ENCODE measurements around the gene PCDH18.

Gene PCDH18, protein sequence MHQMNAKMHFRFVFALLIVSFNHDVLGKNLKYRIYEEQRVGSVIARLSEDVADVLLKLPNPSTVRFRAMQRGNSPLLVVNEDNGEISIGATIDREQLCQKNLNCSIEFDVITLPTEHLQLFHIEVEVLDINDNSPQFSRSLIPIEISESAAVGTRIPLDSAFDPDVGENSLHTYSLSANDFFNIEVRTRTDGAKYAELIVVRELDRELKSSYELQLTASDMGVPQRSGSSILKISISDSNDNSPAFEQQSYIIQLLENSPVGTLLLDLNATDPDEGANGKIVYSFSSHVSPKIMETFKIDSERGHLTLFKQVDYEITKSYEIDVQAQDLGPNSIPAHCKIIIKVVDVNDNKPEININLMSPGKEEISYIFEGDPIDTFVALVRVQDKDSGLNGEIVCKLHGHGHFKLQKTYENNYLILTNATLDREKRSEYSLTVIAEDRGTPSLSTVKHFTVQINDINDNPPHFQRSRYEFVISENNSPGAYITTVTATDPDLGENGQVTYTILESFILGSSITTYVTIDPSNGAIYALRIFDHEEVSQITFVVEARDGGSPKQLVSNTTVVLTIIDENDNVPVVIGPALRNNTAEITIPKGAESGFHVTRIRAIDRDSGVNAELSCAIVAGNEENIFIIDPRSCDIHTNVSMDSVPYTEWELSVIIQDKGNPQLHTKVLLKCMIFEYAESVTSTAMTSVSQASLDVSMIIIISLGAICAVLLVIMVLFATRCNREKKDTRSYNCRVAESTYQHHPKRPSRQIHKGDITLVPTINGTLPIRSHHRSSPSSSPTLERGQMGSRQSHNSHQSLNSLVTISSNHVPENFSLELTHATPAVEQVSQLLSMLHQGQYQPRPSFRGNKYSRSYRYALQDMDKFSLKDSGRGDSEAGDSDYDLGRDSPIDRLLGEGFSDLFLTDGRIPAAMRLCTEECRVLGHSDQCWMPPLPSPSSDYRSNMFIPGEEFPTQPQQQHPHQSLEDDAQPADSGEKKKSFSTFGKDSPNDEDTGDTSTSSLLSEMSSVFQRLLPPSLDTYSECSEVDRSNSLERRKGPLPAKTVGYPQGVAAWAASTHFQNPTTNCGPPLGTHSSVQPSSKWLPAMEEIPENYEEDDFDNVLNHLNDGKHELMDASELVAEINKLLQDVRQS

DNA sequence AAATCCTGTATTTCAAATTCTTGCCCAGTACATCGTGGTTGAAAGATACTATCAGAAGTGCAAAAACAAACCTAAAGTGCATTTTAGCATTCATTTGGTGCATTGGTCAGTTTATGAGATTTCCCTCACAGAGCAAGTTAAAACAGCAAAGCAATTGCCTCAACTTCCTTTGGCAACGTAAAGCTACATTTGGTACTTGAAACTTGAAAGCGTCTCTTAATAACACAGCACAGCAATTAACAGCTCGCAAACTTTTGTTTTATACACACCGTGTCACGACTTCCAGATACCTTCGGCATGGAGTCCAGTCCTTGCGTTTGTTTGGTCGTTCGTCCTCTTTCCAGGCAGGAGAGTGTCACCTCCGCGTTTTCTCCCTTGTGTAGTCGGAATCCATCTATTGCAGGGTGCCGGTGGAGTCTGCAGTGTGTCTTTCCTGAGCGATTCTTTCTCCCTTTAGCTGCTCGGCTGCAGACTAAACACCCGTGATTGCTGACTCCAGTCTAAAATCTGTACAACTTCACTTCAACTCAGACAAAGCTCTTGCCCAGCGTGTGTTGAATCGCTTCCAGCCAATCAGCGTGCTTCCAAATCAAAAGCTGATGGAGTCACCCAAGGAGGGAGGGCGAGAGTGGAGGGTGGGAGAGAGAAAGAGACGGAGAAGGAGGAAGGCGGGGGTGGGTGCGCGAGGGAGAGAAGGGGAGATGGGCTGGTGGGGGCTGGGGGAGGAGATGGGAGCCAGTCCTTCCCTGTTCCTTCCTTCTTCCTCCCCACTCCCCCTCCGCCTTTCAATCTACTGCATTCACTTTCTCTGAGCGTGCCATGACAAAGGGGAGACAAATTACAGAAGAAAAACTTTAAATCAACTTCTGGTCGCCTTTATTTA lies at the start of gene PCDH18:
Gene PCDH18 (minus strand): TSS at position 509 of the 883 bp plus-strand sequence. CDS start 406 bp downstream, at position 103.
- Mint-ChIP-seq H3K4me1 (peaks cover 6% of the 10 kb centered on the region), H3K36me3 (no peaks in the 10 kb centered on the region), H3K9me3 (no peaks in the 10 kb centered on the region), H3K27me3 (no peaks in the 10 kb centered on the region), H3K4me3 (no peak within 1 kb of the TSS), H3K27ac (no peak within 1 kb of the TSS)
- CTCF ChIA-PET, result no interaction called here
- peak; percentile 45 for DNase-seq

DNA sequence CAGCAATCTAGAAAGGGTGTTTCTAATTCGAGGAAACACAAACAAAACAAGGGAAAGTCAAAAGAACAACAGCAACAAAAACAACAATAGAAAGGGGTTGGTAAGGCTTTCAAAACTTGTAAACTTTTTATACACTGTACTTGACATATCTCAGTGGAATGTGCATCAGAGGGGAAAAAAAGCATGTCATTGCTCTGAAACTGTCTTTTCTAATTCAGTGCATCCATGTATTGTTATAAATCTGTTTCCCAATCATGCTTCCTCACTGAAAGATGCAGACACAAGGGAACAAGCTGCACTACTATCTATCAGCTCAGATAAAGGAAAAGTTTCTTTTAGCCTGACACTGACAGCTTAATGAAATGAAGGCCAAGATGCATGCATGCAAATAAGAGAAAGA lies 44.2 kb upstream of the PCDH18 start:
- Mint-ChIP-seq H3K27ac (no peak overlapping the region), H3K4me3 (no peak overlapping the region), H3K36me3 (no peaks in the 10 kb centered on the region), H3K9me3 (peaks cover 4% of the 10 kb centered on the region), H3K27me3 (no peaks in the 10 kb centered on the region), H3K4me1 (no peaks in the 10 kb centered on the region)
- CTCF ChIA-PET, result no interaction called here
- DNase-seq, result no peak

DNA sequence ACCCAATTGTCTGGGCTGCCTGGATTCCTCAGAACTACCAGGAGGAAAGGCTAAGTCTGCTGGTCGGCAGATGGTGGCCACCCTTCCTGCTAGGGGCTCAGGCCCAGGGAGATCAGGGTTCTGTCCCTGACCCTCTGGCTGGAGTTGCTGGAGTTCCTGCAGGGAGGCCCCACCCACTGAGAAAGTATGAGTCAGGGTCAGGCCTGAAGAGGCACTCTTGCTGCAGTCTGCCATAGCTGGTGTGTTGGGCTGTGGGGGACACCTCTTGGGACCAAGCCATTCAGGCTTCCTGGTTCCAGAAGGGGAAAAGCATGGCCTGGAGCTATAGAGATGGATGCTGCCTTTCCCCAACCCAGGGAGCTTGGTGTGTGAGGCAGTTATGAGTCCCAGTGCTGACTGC lies 40.4 kb upstream of the PCDH18 start:
- no peak for DNase-seq
- CTCF ChIA-PET, result no interaction called here
- Mint-ChIP-seq H3K36me3 (no peaks in the 10 kb centered on the region), H3K4me1 (no peaks in the 10 kb centered on the region), H3K9me3 (peaks cover 4% of the 10 kb centered on the region), H3K27ac (no peak overlapping the region), H3K27me3 (no peaks in the 10 kb centered on the region), H3K4me3 (no peak overlapping the region)

DNA sequence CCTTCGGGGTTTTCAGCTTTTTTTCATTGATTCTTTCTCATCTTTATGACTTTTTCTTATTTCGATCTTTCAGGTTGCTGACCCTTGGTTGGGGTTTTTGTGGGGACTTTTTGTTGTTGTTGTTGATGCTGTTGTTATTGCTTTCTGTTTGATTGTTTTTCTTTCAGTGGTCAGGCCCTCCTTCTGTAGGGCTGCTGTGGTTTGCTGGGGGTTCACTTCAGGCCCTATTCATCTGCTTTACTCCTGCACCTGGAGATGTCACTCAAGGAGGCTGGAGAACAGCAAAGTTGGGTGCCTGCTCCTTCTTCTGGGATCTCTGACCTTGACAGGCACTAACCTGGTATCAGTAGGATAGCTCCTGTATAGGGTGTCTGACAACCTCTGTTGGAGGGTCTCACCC lies 39.9 kb upstream of the PCDH18 start:
- DNase-seq, result no peak
- Mint-ChIP-seq H3K36me3 (no peaks in the 10 kb centered on the region), H3K4me3 (no peak overlapping the region), H3K9me3 (peaks cover 4% of the 10 kb centered on the region), H3K4me1 (no peaks in the 10 kb centered on the region), H3K27ac (no peak overlapping the region), H3K27me3 (no peaks in the 10 kb centered on the region)
- CTCF ChIA-PET, result no interaction called here

DNA sequence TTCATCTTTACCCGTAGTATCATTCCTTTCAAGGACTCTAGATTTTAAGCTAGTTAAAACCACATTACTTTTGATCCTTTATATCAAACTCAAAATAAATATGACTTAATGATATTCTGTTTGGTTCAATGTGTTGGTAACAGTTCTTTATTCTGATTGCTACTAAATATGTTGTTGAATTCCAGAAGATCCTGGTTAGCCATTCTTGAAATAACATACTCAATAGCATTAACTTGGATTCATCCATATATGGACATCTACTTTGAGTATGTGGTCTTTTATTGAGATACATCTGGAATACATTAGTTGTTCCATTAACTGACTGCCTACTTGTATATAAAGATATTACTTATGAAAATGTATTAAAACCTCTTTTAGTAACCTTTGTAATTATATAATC lies 27.5 kb upstream of the PCDH18 start:
- H3K4me1 Mint-ChIP-seq, result no peaks in the 10 kb centered on the region
- H3K27me3 Mint-ChIP-seq, result no peaks in the 10 kb centered on the region
- H3K27ac Mint-ChIP-seq, result no peak overlapping the region
- CTCF ChIA-PET, result no interaction called here
- DNase-seq, result no peak
- H3K4me3 Mint-ChIP-seq, result no peak overlapping the region
- no peaks in the 10 kb centered on the region for H3K9me3 Mint-ChIP-seq
- no peaks in the 10 kb centered on the region for H3K36me3 Mint-ChIP-seq

DNA sequence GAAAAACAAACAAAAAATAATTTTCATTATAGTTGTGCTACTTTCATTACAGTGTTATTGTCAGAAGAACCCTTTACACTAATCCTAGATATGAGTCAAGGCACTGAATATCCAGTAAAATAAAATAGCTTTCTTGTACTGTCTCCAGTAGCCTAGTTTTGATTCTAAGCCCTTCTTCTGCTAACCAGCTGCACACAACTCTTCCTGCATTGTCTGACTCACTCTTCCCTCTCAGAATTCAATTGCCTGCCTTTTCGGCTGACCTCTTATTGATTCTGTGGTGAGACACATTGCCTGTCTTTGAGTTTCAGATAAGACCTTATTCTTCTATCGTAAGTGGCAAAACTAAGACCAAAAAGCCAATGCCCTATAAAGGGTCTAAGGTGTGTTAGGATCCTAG lies 26.7 kb upstream of the PCDH18 start:
- DNase-seq, result no peak
- no peak overlapping the region for H3K4me3 Mint-ChIP-seq
- no peaks in the 10 kb centered on the region for H3K9me3 Mint-ChIP-seq
- peak overlapping the region; percentile 33 for H3K27ac Mint-ChIP-seq
- H3K36me3 Mint-ChIP-seq, result no peaks in the 10 kb centered on the region
- H3K4me1 Mint-ChIP-seq, result no peaks in the 10 kb centered on the region
- H3K27me3 Mint-ChIP-seq, result no peaks in the 10 kb centered on the region
- CTCF ChIA-PET, result no interaction called here

DNA sequence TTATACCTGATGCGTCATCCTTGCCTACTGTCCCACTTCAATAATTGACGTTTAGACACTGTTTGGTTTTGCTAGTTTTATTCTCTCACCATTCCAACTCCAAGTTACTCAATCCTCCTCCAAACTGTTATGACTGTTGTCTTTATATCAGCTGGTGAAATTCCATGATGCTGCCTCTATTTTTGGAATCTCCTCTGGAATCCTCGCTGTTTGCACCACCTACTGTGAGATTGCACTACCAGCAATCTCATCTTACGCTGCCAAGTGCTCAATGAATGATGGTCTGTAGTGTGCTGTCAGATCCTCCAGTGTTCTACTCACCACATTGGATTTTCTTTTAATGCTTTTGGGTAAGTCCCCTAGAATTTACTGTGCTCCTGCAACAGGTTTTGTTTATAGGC lies 13.2 kb upstream of the PCDH18 start:
- Mint-ChIP-seq H3K27me3 (no peaks in the 10 kb centered on the region), H3K4me3 (no peak overlapping the region), H3K9me3 (no peaks in the 10 kb centered on the region), H3K27ac (no peak overlapping the region), H3K4me1 (no peaks in the 10 kb centered on the region), H3K36me3 (no peaks in the 10 kb centered on the region)
- CTCF ChIA-PET, result no interaction called here
- no peak for DNase-seq

DNA sequence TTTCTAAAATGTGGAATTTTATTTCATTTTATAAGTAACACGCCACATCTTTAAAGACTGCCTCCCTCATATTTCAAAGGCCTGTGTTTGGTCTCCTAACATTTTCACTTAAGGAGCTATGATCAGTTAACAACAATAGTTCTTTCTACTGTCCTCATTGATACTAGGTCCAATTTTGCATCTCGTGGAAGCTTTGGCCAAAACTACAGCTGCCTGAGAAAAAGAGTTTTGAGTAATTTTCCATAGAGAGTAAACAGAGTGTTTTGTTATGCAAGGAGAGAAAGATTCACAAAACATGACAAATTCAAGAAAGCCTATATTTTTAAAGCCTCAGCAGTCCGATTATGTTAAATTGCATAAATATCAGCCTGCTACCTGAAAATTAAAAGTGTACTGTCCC lies 11.4 kb upstream of the PCDH18 start:
- CTCF ChIA-PET, result no interaction called here
- Mint-ChIP-seq H3K4me3 (no peak overlapping the region), H3K27ac (no peak overlapping the region), H3K4me1 (no peaks in the 10 kb centered on the region), H3K9me3 (no peaks in the 10 kb centered on the region), H3K27me3 (no peaks in the 10 kb centered on the region), H3K36me3 (no peaks in the 10 kb centered on the region)
- DNase-seq, result no peak

DNA sequence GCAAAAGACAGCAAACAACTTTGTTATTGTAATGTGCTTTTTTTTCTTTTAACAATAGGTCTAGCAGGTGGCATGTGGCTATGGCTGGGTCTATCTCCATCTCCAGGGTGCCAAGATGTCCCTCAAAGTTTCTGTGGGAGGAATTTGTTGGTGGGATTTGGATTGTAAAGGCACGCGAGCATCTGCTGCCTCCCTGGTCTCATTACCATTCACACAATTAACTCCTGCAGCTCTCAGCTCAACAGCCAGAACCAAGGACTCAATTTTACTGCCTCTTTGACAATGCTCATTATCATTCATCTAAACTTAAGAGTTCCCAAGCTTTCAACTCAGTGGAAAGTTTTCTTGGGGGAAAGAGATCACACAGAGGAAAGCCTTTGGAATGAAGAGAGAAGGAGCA lies 10.9 kb upstream of the PCDH18 start:
- CTCF ChIA-PET, result no interaction called here

DNA sequence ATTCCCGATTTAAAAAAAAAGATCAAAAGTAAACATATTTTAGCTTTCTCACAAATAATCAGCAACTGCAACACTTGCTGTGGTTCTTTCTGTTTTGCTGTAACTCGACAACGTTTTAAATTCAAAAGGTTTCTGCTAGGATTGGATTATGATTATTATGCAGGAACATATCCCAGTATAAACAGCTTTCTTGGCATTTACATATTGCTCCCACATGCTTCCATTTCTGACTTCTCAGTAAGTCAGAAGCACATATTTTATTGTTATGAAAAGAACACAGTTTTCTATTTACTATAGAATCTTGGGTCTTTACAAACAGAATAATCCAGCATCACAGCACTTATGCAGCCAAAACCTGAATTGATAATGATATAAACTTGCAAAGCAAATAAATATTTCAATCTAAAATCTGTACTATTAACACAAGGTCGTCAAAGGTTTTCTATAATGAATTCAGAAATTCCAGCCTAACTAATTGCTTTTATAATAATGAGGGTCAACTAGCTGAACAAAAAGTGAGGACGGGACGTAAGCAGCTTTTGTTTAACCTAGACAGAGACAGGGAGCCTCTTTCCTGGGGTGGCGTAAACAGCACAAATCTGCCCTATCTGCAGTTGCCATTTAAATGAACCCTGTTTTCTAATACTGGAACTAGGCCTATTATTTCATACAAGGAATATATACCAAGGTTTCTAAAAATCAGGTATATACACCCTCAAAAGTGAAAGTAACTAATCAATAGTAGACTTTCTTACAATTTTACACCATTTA lies 9.8 kb upstream of the PCDH18 start:
- no peaks in the 10 kb centered on the region for H3K4me1 Mint-ChIP-seq
- CTCF ChIA-PET, result no interaction called here
- H3K27ac Mint-ChIP-seq, result no peak overlapping the region
- no peaks in the 10 kb centered on the region for H3K9me3 Mint-ChIP-seq
- DNase-seq, result no peak
- H3K4me3 Mint-ChIP-seq, result no peak overlapping the region
- no peaks in the 10 kb centered on the region for H3K36me3 Mint-ChIP-seq
- H3K27me3 Mint-ChIP-seq, result no peaks in the 10 kb centered on the region

More for the DNA sequence above, 10.9 kb upstream of the PCDH18 start:
- H3K36me3 Mint-ChIP-seq, result no peaks in the 10 kb centered on the region
- no peaks in the 10 kb centered on the region for H3K9me3 Mint-ChIP-seq
- H3K4me3 Mint-ChIP-seq, result no peak overlapping the region
- DNase-seq, result no peak
- no peaks in the 10 kb centered on the region for H3K4me1 Mint-ChIP-seq
- no peaks in the 10 kb centered on the region for H3K27me3 Mint-ChIP-seq
- no peak overlapping the region for H3K27ac Mint-ChIP-seq

DNA sequence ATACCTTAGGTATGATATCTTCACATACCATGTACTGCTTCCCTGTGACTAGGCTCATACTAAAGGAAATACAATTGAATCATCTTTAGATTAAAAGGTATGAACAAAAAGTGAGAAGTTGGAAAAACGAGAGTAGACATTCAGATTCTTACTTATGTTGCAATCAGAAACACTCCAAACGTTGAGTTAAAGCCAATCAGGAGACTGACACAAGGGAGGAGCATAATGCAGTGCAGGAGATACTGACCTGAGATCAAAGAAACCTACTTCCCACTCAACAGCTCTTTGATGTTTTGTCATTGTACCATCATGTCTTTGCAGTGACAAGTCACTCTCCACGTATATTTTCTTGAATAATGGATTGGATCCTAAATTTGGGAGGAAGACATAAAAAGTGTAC lies 8.9 kb upstream of the PCDH18 start:
- CTCF ChIA-PET, result no interaction called here
- no peaks in the 10 kb centered on the region for H3K4me1 Mint-ChIP-seq
- DNase-seq, result no peak
- H3K4me3 Mint-ChIP-seq, result no peak overlapping the region
- H3K27me3 Mint-ChIP-seq, result no peaks in the 10 kb centered on the region
- H3K9me3 Mint-ChIP-seq, result no peaks in the 10 kb centered on the region
- H3K27ac Mint-ChIP-seq, result no peak overlapping the region
- no peaks in the 10 kb centered on the region for H3K36me3 Mint-ChIP-seq

DNA sequence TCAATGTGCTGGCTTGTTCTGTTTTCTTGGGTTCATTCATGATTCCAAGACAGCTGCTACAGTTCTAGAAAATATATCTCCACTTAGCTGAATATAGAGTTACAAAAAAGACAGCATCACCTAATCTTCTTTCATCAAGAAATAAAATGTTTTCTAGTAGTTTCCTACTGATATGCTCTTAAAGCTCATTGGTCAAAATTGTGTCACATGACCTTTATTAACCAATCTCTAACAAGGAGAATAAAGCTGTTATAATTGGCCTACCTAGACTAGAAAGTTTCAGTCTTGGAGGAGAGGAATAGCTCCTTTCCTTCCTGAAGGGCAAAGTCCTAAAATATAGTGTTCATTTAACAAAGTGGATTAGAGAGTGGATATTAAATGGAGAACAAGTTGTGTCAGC lies 8.1 kb upstream of the PCDH18 start:
- no peak for DNase-seq
- no peak overlapping the region for H3K27ac Mint-ChIP-seq
- H3K9me3 Mint-ChIP-seq, result no peaks in the 10 kb centered on the region
- no peaks in the 10 kb centered on the region for H3K4me1 Mint-ChIP-seq
- CTCF ChIA-PET, result interaction anchor here (0.6 kb wide), 1 partner anchor 676 kb away, joined by 3 read pairs; no protein-coding TSS in a partner anchor
- no peak overlapping the region for H3K4me3 Mint-ChIP-seq
- H3K36me3 Mint-ChIP-seq, result no peaks in the 10 kb centered on the region
- no peaks in the 10 kb centered on the region for H3K27me3 Mint-ChIP-seq

DNA sequence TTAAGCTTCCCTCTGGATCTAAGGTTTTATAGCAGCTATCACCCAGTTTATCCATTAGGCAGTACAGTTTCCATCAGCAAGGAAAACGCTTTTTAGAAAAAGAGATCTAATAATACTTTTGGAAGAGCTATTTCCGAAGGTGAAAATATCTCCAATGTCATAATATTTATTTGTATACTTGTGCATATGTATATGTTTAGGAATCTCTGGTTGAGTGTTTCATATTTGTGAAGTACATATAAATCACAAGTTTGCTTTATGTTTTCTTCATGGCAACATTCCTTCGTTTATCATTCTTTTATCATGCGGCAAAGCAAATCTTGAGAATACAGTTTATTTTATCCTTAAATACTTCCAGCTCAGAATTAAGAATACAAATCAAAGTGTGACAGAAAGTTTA lies 6.2 kb upstream of the PCDH18 start:
- no peaks in the 10 kb centered on the region for H3K36me3 Mint-ChIP-seq
- no peak overlapping the region for H3K4me3 Mint-ChIP-seq
- no peaks in the 10 kb centered on the region for H3K9me3 Mint-ChIP-seq
- no peaks in the 10 kb centered on the region for H3K27me3 Mint-ChIP-seq
- DNase-seq, result no peak
- CTCF ChIA-PET, result no interaction called here
- H3K27ac Mint-ChIP-seq, result no peak overlapping the region
- peaks cover 5% of the 10 kb centered on the region for H3K4me1 Mint-ChIP-seq

All from activated naive CD4-positive, alpha-beta T cell treated with anti-CD3 and anti-CD28 coated beads, Interleukin-2, amount 10 ng/mL, durations not matched to agents 7 days and 5 days (primary cell).